Endothelial cell of umbilical vein (primary cell): ENCODE data around the gene LUC7L. TPM values are rescaled to one million over a fixed set of nuclear protein-coding genes. Genes with fewer than 3 reads are reported as not detected.

Experiments used
- BruUV-seq: library from RNA; stranded (reverse); fragments of 400-500 nt; replicated peaks from 2 replicates; lab custom pipeline; 2021; lab: Mats Ljungman, UMichigan
- CTCF ChIA-PET: fragments of 300-600, 350-600 bp; sonication (Branson Sonifier 250); formaldehyde crosslinking; loops from one replicate; lab custom pipeline; 2021; ENCODE audit warnings: antibody characterized with exemption, inconsistent platforms; lab: Charles Lee
- POLR2A ChIA-PET: fragments of 300-600, 350-600 bp; sonication (Branson Sonifier 250); formaldehyde crosslinking; loops from one replicate; lab custom pipeline; 2021; ENCODE audit warnings: antibody characterized with exemption, inconsistent platforms; lab: Charles Lee
- DNase-seq: peaks from one replicate; pipeline ENCODE4 v3.0.0-alpha.2; 2011; ENCODE audit warnings: low read depth, low spot score
- FAIRE-seq: peaks from 2 replicates; lab custom pipeline; 2011; peaks lifted over from hg19 to GRCh38; lab: Jason Lieb, UNC
- H2AFZ ChIP-seq: 2 replicates; pipeline ENCODE4 v1.6.0; 2012; ENCODE audit warnings: low read depth, low read length, control low read depth, inconsistent platforms
- H3K27ac ChIP-seq: 2 replicates; pipeline ENCODE4 v1.5.1; 2011; ENCODE audit warnings: low read depth, mild to moderate bottlenecking, control low read depth, low read length, moderate library complexity; ENCODE audit not compliant: insufficient read depth
- H3K27me3 ChIP-seq, 2 experiments: 2 replicates each; pipeline versions ENCODE4 v1.6.0 to v1.6.1; 2011; ENCODE audit warnings: low read length in 2 of 2, mixed read lengths in 1 of 2; ENCODE audit not compliant: control insufficient read depth in 2 of 2, insufficient read depth in 2 of 2
- H3K36me3 ChIP-seq, 2 experiments: 2 replicates in 1 of 2; 3 replicates in 1 of 2; pipeline ENCODE4 v1.5.1; 2011; ENCODE audit warnings: low read length in 2 of 2, mild to moderate bottlenecking in 1 of 2, moderate library complexity in 1 of 2; ENCODE audit not compliant: control insufficient read depth in 2 of 2, insufficient read depth in 2 of 2; ENCODE audit errors: extremely low read depth in 1 of 2
- H3K4me1 ChIP-seq: 3 replicates; pipeline ENCODE4 v1.5.1; 2011; ENCODE audit warnings: mild to moderate bottlenecking, low read length; ENCODE audit not compliant: control insufficient read depth, insufficient read depth; ENCODE audit errors: extremely low read depth
- H3K4me2 ChIP-seq: 2 replicates; pipeline ENCODE4 v1.6.1; 2011; ENCODE audit warnings: low read length, control low read depth, mixed read lengths; ENCODE audit not compliant: insufficient read depth
- H3K4me3 ChIP-seq, 3 experiments: fragments of 200-600 bp in 1 of 3; sonication (generic), shearing (Covaris generic) in 1 of 3; replicated peaks in 1 of 3; 2 replicates each; pipeline ENCODE4 v1.5.1; 2011 to 2016; ENCODE audit warnings: control low read depth in 3 of 3, low read length in 3 of 3, mild to moderate bottlenecking in 2 of 3, inconsistent platforms in 1 of 3, low read depth in 1 of 3, moderate library complexity in 1 of 3; ENCODE audit not compliant: insufficient read depth in 1 of 3
- H3K79me2 ChIP-seq: 2 replicates; pipeline ENCODE4 v1.6.0; 2012; ENCODE audit warnings: low read length, inconsistent platforms; ENCODE audit not compliant: control insufficient read depth, insufficient read depth
- H3K9ac ChIP-seq: replicated peaks from 2 replicates; pipeline ENCODE3; 2011; ENCODE audit warnings: low read length, control low read depth; ENCODE audit not compliant: insufficient read depth; ENCODE audit errors: extremely low read depth
- H3K9me1 ChIP-seq: replicated peaks from 3 replicates; pipeline ENCODE4 v1.6.0; 2011; ENCODE audit warnings: mild to moderate bottlenecking, low read length; ENCODE audit not compliant: control insufficient read depth, insufficient read depth; ENCODE audit errors: extremely low read depth
- H3K9me3 ChIP-seq: replicated peaks from 2 replicates; pipeline ENCODE4 v1.5.1; 2012; ENCODE audit warnings: low read length, inconsistent platforms; ENCODE audit not compliant: control insufficient read depth, insufficient read depth
- H4K20me1 ChIP-seq: replicated peaks from 2 replicates; pipeline ENCODE3; 2011; ENCODE audit warnings: mild to moderate bottlenecking, low read length; ENCODE audit not compliant: control insufficient read depth, insufficient read depth; ENCODE audit errors: extremely low read depth
- CTCF ChIP-seq, 2 donors: IDR thresholded peaks; 1 replicate in 1 of 2; 2 replicates in 1 of 2; pipeline ENCODE4 v1.5.1; 2011; ENCODE audit warnings: low read length in 2 of 2, mild to moderate bottlenecking in 2 of 2, moderate library complexity in 2 of 2, control low read depth in 1 of 2, inconsistent platforms in 1 of 2, low read depth in 1 of 2; ENCODE audit not compliant: insufficient read depth in 1 of 2; ENCODE audit errors: extremely low read depth in 1 of 2
- EZH2 ChIP-seq: IDR thresholded peaks from 2 replicates; pipeline ENCODE4 v1.6.1; 2012; ENCODE audit warnings: borderline replicate concordance, low read depth, mild to moderate bottlenecking, moderate library complexity, low read length, inconsistent platforms; ENCODE audit not compliant: severe bottlenecking
- FOS ChIP-seq: IDR thresholded peaks from 2 replicates; pipeline ENCODE4 v1.6.1; 2011; ENCODE audit warnings: mild to moderate bottlenecking, low read length, moderate library complexity, borderline replicate concordance; ENCODE audit not compliant: insufficient read depth
- GATA2 ChIP-seq: IDR thresholded peaks from 2 replicates; pipeline ENCODE4 v1.7.0; 2011; ENCODE audit warnings: low read depth, mild to moderate bottlenecking, moderate library complexity, mixed read lengths, low read length; ENCODE audit not compliant: insufficient read length, insufficient read depth
- JUN ChIP-seq: IDR thresholded peaks from 2 replicates; pipeline ENCODE4 v1.6.1; 2011; ENCODE audit warnings: borderline replicate concordance, low read depth; ENCODE audit not compliant: insufficient read length, insufficient read depth
- MAX ChIP-seq: IDR thresholded peaks from 2 replicates; pipeline ENCODE4 v1.6.1; 2011; ENCODE audit not compliant: insufficient read depth, insufficient read length
- MYC ChIP-seq: IDR thresholded peaks from one replicate; pipeline ENCODE4 v1.6.1; 2011; ENCODE audit warnings: mild to moderate bottlenecking, low read depth, low read length
- POLR2A ChIP-seq: IDR thresholded peaks from 2 replicates; pipeline ENCODE4 v1.6.1; 2012; ENCODE audit warnings: low read depth, mild to moderate bottlenecking, control low read depth, low read length
- POLR2AphosphoS5 ChIP-seq: IDR thresholded peaks from 2 replicates; pipeline ENCODE4 v1.6.1; 2012; ENCODE audit warnings: low read depth, mild to moderate bottlenecking, control low read depth, low read length, moderate library complexity; ENCODE audit not compliant: insufficient read depth
- dilution Hi-C: fragments of 300-500 bp; cut with MboI; formaldehyde crosslinking; loops from one replicate; pipeline ENCODE4 v1.15.0; 2019; ENCODE audit warnings: low sequenced_read_pairs; ENCODE audit not compliant: extremely low pct_ligation_motif_present
- intact Hi-C: fragments of 100-400 bp; cut with micrococcal nuclease; formaldehyde crosslinking; loops from one replicate; pipeline ENCODE4 v1.10.0; 2022
- polyA plus RNA-seq, 4 experiments: library from polyadenylated mRNA; depleted of rRNA in 3 of 4; stranded (reverse) in 3 of 4; unstranded in 1 of 4; fragments of >200 nt; gene quantifications; 2 replicates each; pipeline versions ENCODE4 v1.2.1 to v1.2.3, GENCODE V29; 2011 to 2012; ENCODE audit warnings: missing spikeins in 1 of 4
- total RNA-seq: library from RNA; stranded (reverse); gene quantifications from 2 replicates; pipeline ENCODE4 v1.2.3, GENCODE V29; 2021

Gene LUC7L
- total and polyA plus RNA-seq, 2 donors (not counting 3 experiments of a cell fraction or from before 2014, with no cell fraction given), result 75.4 to 94.7 TPM

- no peaks in the 10 kb centered on the region for H4K20me1 ChIP-seq
- H3K9me3 ChIP-seq, result no peaks in the 10 kb centered on the region
- CTCF ChIA-PET, result interaction anchor here (0.7 kb wide), 1 partner anchor 152 kb away, joined by 4 read pairs; no protein-coding TSS in a partner anchor
- H3K27ac ChIP-seq, result no peak overlapping the region
- no peak overlapping the region for H3K4me3 ChIP-seq
- intact Hi-C loops, result no loop called here
- no peaks in the 10 kb centered on the region for H3K79me2 ChIP-seq
- DNase-seq (no peak), FAIRE-seq (no peak)
- H3K9ac ChIP-seq, result no peak overlapping the region
- H3K4me1 ChIP-seq, result peaks cover 12% of the 10 kb centered on the region
- no TSS peak for BruUV-seq
- H3K4me2 ChIP-seq, result no peak overlapping the region
- no peak overlapping the region for H2AFZ ChIP-seq
- dilution Hi-C loops, result no loop called here
- TF ChIP-seq POLR2A, result no peak
- no peak for TF ChIP-seq CTCF (IDR thresholded peaks at IDR 0.05; ENCODE audit: extremely low read depth in 1 of 2, insufficient read depth in 1 of 2, low read depth in 1 of 2, low read length in 2 of 2)
- POLR2A ChIA-PET, result interaction anchor here (0.6 kb wide), 1 partner anchor 11 kb away, joined by 4 read pairs; no protein-coding TSS in a partner anchor
- peaks cover 0 to 2% of the 10 kb centered on the region in 2 experiments for H3K36me3 ChIP-seq
- no peaks in the 10 kb centered on the region for H3K9me1 ChIP-seq
- H3K27me3 ChIP-seq, result no peaks in the 10 kb centered on the region
These were observed 20.2 kb upstream of the LUC7L start for GRCh38 chr16:249431-249830.

- intact Hi-C loops (no loop called here), dilution Hi-C loops (no loop called here)
- no peak for FAIRE-seq
- Histone ChIP-seq H3K4me1 (peaks cover 2% of the 10 kb centered on the region), H3K9me1 (no peaks in the 10 kb centered on the region), H3K36me3 (no peaks in the 10 kb centered on the region), H3K79me2 (no peaks in the 10 kb centered on the region), H3K4me2 (no peak overlapping the region), H3K27me3 (no peaks in the 10 kb centered on the region), H3K9ac (no peak overlapping the region), H2AFZ (no peak overlapping the region), H3K4me3 (no peak overlapping the region), H4K20me1 (no peaks in the 10 kb centered on the region), H3K27ac (no peak overlapping the region), H3K9me3 (no peaks in the 10 kb centered on the region)
- TF ChIP-seq JUN, result no peak
- TF ChIP-seq MYC, result no peak
- TF ChIP-seq CTCF (IDR thresholded peaks at IDR 0.05; ENCODE audit: extremely low read depth in 1 of 2, insufficient read depth in 1 of 2, low read depth in 1 of 2, low read length in 2 of 2), result no peak
- no peak for TF ChIP-seq POLR2AphosphoS5
- TF ChIP-seq MAX, result no peak
- no peak for TF ChIP-seq EZH2
- no peak for TF ChIP-seq FOS
- TF ChIP-seq POLR2A, result no peak
- no peak for TF ChIP-seq GATA2
- ChIA-PET CTCF (no interaction called here), POLR2A (no interaction called here)
- no peak for DNase-seq
- BruUV-seq, result no TSS peak
These were observed 17.8 kb upstream of the LUC7L start for GRCh38 chr16:247027-247426.
